H9 (cell line): ENCODE data around the gene MAP3K21. TPM values are rescaled to one million over a fixed set of nuclear protein-coding genes. Genes with fewer than 3 reads are reported as not detected.

Source experiments
- DNase-seq: peaks from one replicate; pipeline ENCODE4 v3.0.0-alpha.2; 2017
- H2AFZ ChIP-seq: one replicate; pipeline ENCODE4 v1.6.1; 2013; ENCODE audit warnings: mild to moderate bottlenecking, low read length, control low read depth, moderate library complexity
- H2AK5ac ChIP-seq: 2 replicates; pipeline ENCODE4 v1.6.1; 2013; ENCODE audit warnings: low read length, control low read depth, mixed read lengths; ENCODE audit not compliant: insufficient read length
- H2BK120ac ChIP-seq: one replicate; pipeline ENCODE4 v1.6.1; 2013; ENCODE audit warnings: low read depth, mild to moderate bottlenecking, low read length, control low read depth, inconsistent platforms; ENCODE audit not compliant: poor library complexity, severe bottlenecking
- H2BK12ac ChIP-seq: 2 replicates; pipeline ENCODE4 v1.6.1; 2013; ENCODE audit warnings: low read length, control low read depth, mixed read lengths, low read depth; ENCODE audit not compliant: insufficient read length
- H2BK15ac ChIP-seq: 2 replicates; pipeline ENCODE4 v1.6.1; 2013; ENCODE audit warnings: low read depth, low read length, control low read depth
- H2BK20ac ChIP-seq: one replicate; pipeline ENCODE4 v1.6.1; 2013; ENCODE audit warnings: low read depth, mild to moderate bottlenecking, low read length, control low read depth, inconsistent platforms; ENCODE audit not compliant: poor library complexity, severe bottlenecking
- H2BK5ac ChIP-seq: 2 replicates; pipeline ENCODE4 v1.6.1; 2013; ENCODE audit warnings: low read length, control low read depth, mixed read lengths; ENCODE audit not compliant: insufficient read length
- H3K14ac ChIP-seq: 2 replicates; pipeline ENCODE4 v1.6.1; 2013; ENCODE audit warnings: low read length, control low read depth; ENCODE audit not compliant: insufficient read depth
- H3K18ac ChIP-seq: 2 replicates; pipeline ENCODE4 v1.6.1; 2013; ENCODE audit warnings: low read depth, mild to moderate bottlenecking, mixed read lengths, low read length, control low read depth; ENCODE audit not compliant: insufficient read length
- H3K23ac ChIP-seq: 2 replicates; pipeline ENCODE4 v1.6.1; 2013; ENCODE audit warnings: low read length, control low read depth, mixed read lengths, low read depth; ENCODE audit not compliant: insufficient read length
- H3K23me2 ChIP-seq: 2 replicates; pipeline ENCODE4 v1.6.1; 2013; ENCODE audit warnings: low read depth, mild to moderate bottlenecking, mixed read lengths, low read length, control low read depth; ENCODE audit not compliant: insufficient read length, poor library complexity, severe bottlenecking
- H3K27ac ChIP-seq: 2 replicates; pipeline ENCODE4 v1.5.1; 2013; ENCODE audit warnings: low read length, control low read depth, mixed read lengths, low read depth; ENCODE audit not compliant: insufficient read length
- H3K27me3 ChIP-seq: 2 replicates; pipeline ENCODE4 v1.6.1; 2013; ENCODE audit warnings: low read length, control low read depth, inconsistent platforms; ENCODE audit not compliant: insufficient read depth
- H3K4ac ChIP-seq: 2 replicates; pipeline ENCODE4 v1.6.1; 2013; ENCODE audit warnings: low read depth, mild to moderate bottlenecking, control low read depth, inconsistent platforms, low read length, moderate library complexity
- H3K4me1 ChIP-seq: 2 replicates; pipeline ENCODE4 v1.6.1; 2013; ENCODE audit warnings: low read length, control low read depth, inconsistent platforms; ENCODE audit not compliant: insufficient read depth
- H3K4me2 ChIP-seq: 2 replicates; pipeline ENCODE4 v1.6.1; 2013; ENCODE audit warnings: low read length, control low read depth, mixed read lengths; ENCODE audit not compliant: insufficient read length, insufficient read depth
- H3K56ac ChIP-seq: 2 replicates; pipeline ENCODE4 v1.6.1; 2013; ENCODE audit warnings: low read depth, mild to moderate bottlenecking, mixed read lengths, low read length, control low read depth; ENCODE audit not compliant: insufficient read length
- H3K79me1 ChIP-seq: 2 replicates; pipeline ENCODE4 v1.6.1; 2013; ENCODE audit warnings: low read depth, mild to moderate bottlenecking, moderate library complexity, low read length, control low read depth, inconsistent platforms; ENCODE audit not compliant: insufficient read depth, poor library complexity, severe bottlenecking
- H3K79me2 ChIP-seq: 2 replicates; pipeline ENCODE4 v1.6.1; 2013; ENCODE audit warnings: low read length, control low read depth, inconsistent platforms; ENCODE audit not compliant: insufficient read depth
- H3K9ac ChIP-seq: 2 replicates; pipeline ENCODE4 v1.6.1; 2013; ENCODE audit warnings: low read length, control low read depth, mixed read lengths; ENCODE audit not compliant: insufficient read length; ENCODE audit errors: extremely low read depth
- H3K9me3 ChIP-seq: one replicate; pipeline ENCODE4 v1.6.1; 2013; ENCODE audit warnings: low read depth, low read length, inconsistent platforms; ENCODE audit not compliant: control insufficient read depth
- H3T11ph ChIP-seq: one replicate; pipeline ENCODE4 v1.6.1; 2013; ENCODE audit warnings: mild to moderate bottlenecking, low read length, control low read depth, inconsistent platforms
- H4K20me1 ChIP-seq: one replicate; pipeline ENCODE4 v1.6.1; 2013; ENCODE audit not compliant: control insufficient read depth, insufficient read length, insufficient read depth
- H4K5ac ChIP-seq: 2 replicates; pipeline ENCODE4 v1.6.1; 2013; ENCODE audit warnings: low read depth, mild to moderate bottlenecking, mixed read lengths, low read length, control low read depth; ENCODE audit not compliant: insufficient read length
- H4K8ac ChIP-seq: replicated peaks from 2 replicates; pipeline ENCODE4 v1.6.1; 2013; ENCODE audit warnings: low read length, control low read depth, mixed read lengths, low read depth; ENCODE audit not compliant: insufficient read length
- H4K91ac ChIP-seq: 2 replicates; pipeline ENCODE4 v1.6.1; 2013; ENCODE audit warnings: low read depth, mild to moderate bottlenecking, moderate library complexity, mixed read lengths, low read length, control low read depth; ENCODE audit not compliant: insufficient read length
- H3K27ac Mint-ChIP-seq, 3 experiments: 2 replicates in 2 of 3; 3 replicates in 1 of 3; pipeline ENCODE4 v1.8.0; 2020 to 2021; ENCODE audit warnings: mixed read lengths in 3 of 3, mild to moderate bottlenecking in 1 of 3, moderate library complexity in 1 of 3
- H3K27me3 Mint-ChIP-seq: 2 replicates; pipeline ENCODE4 v1.8.0; 2021; ENCODE audit warnings: low read depth, mild to moderate bottlenecking, moderate library complexity, mixed read lengths
- H3K36me3 Mint-ChIP-seq, 3 experiments: 2 replicates in 2 of 3; 3 replicates in 1 of 3; pipeline ENCODE4 v1.8.0; 2020 to 2021; ENCODE audit warnings: low read depth in 3 of 3, mixed read lengths in 3 of 3; ENCODE audit not compliant: insufficient read depth in 1 of 3
- H3K4me1 Mint-ChIP-seq, 2 experiments: 2 replicates each; pipeline ENCODE4 v1.8.0; 2020; ENCODE audit warnings: mixed read lengths in 2 of 2
- H3K4me3 Mint-ChIP-seq, 2 experiments: 2 replicates in 1 of 2; 3 replicates in 1 of 2; pipeline ENCODE4 v1.8.0; 2020 to 2021; ENCODE audit warnings: mild to moderate bottlenecking in 2 of 2, mixed read lengths in 2 of 2, moderate library complexity in 1 of 2
- H3K9me3 Mint-ChIP-seq, 2 experiments: 2 replicates in 1 of 2; 3 replicates in 1 of 2; pipeline ENCODE4 v1.8.0; 2020; ENCODE audit warnings: mild to moderate bottlenecking in 2 of 2, mixed read lengths in 2 of 2, moderate library complexity in 1 of 2
- WGBS: extraction: QIAGEN DNeasy Blood & Tissue Kit; methylation state at CpG from one replicate; pipeline ENCODE4 v1.1.7; 2013; ENCODE audit warnings: missing lambda C conversion rate, low lambda C conversion rate, mixed read lengths; ENCODE audit not compliant: insufficient read length; ENCODE audit errors: extremely low coverage; 5-methylcytosine and 5-hydroxymethylcytosine counted together
- total RNA-seq: library from RNA; stranded (reverse); gene quantifications from 2 replicates; pipeline ENCODE4 v1.2.1, GENCODE V29; 2021
- TF ChIP-seq, protein P1 (sequence below): fragments of 200-600 bp; sonication (generic); conservative IDR thresholded peaks from 3 replicates; pipeline ENCODE4 v1.8.0; 2021; ENCODE audit warnings: antibody characterized with exemption, mild to moderate bottlenecking

The MAP3K21 gene
- total RNA-seq, 1 experiment from 2014 or later = 11.7 TPM

DNA sequence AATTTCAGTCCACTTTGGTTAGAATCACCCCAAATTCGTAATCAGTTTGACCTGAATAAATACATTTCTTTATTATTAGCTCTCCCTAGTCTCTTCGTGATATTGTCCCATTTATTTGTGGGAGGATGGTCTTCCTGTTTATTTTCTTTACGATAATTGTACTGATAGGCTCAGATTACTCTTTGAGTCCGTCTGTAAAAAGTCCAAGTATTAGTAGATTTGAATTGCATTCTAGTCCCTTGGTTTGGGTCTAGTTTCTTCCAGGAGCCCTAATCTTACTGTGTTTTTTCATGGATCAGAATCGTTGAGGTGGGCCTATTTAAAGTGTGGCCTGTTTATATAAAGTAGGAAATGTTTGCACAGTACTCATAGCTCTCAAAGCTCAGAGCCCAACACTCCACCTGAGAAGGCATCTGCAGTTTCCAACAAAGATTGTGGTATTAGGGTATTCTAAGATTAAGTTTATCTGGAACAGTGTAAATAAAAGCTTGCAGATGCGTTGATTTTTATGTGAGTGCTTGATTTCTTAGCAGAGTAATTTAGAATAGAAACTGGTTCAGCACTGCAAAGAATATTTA is 33.1 kb downstream of the MAP3K21 start:
- Histone ChIP-seq H4K5ac (no peak overlapping the region), H3K27ac (no peak overlapping the region), H3K79me1 (no peaks in the 10 kb centered on the region), H4K91ac (no peak overlapping the region), H3K27me3 (no peaks in the 10 kb centered on the region), H3K23me2 (no peaks in the 10 kb centered on the region), H2BK15ac (no peak overlapping the region), H4K20me1 (no peaks in the 10 kb centered on the region), H3K9me3 (no peaks in the 10 kb centered on the region), H4K8ac (no peak overlapping the region), H3K14ac (no peak overlapping the region), H3K18ac (no peak overlapping the region), H2BK12ac (no peak overlapping the region), H2AFZ (no peak overlapping the region), H3K4me2 (no peak overlapping the region), H3T11ph (no peak overlapping the region), H3K56ac (no peak overlapping the region), H3K4ac (no peak overlapping the region), H2AK5ac (no peak overlapping the region), H3K4me1 (no peaks in the 10 kb centered on the region), H3K79me2 (no peaks in the 10 kb centered on the region), H2BK20ac (no peak overlapping the region), H2BK5ac (no peak overlapping the region), H3K9ac (no peak overlapping the region), H3K23ac (no peak overlapping the region), H2BK120ac (no peak overlapping the region)
- peaks cover 10 to 21% (median 10%) of the 10 kb centered on the region in 3 experiments; a peak in 6 of 7 replicates for H3K36me3 Mint-ChIP-seq
- WGBS = no CpG with 5 or more reads among the region's 6 CpGs
- H3K4me3 Mint-ChIP-seq = no peak overlapping the region
- no peak for DNase-seq
- no peaks in the 10 kb centered on the region for H3K9me3 Mint-ChIP-seq
- no peak overlapping the region for H3K27ac Mint-ChIP-seq
- peaks cover 17 to 18% of the 10 kb centered on the region in 2 experiments for H3K4me1 Mint-ChIP-seq
- H3K27me3 Mint-ChIP-seq = no peaks in the 10 kb centered on the region
- TF ChIP-seq, protein P1, sequence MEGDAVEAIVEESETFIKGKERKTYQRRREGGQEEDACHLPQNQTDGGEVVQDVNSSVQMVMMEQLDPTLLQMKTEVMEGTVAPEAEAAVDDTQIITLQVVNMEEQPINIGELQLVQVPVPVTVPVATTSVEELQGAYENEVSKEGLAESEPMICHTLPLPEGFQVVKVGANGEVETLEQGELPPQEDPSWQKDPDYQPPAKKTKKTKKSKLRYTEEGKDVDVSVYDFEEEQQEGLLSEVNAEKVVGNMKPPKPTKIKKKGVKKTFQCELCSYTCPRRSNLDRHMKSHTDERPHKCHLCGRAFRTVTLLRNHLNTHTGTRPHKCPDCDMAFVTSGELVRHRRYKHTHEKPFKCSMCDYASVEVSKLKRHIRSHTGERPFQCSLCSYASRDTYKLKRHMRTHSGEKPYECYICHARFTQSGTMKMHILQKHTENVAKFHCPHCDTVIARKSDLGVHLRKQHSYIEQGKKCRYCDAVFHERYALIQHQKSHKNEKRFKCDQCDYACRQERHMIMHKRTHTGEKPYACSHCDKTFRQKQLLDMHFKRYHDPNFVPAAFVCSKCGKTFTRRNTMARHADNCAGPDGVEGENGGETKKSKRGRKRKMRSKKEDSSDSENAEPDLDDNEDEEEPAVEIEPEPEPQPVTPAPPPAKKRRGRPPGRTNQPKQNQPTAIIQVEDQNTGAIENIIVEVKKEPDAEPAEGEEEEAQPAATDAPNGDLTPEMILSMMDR = no peak
